ENCODE results near the gene GALR2. TPM values are rescaled to one million over a fixed set of nuclear protein-coding genes. Genes with fewer than 3 reads are reported as not detected.

GALR2 gene
- total RNA-seq, 2 donors from 2014 or later: 0.19 to 0.49 TPM

GRCh38 chr17:76032780-76033108 lies 41.8 kb upstream of the GALR2 start:
- no peak overlapping the region for H3K9ac ChIP-seq (ENCODE audit: low read depth in 2 of 2, low read length in 2 of 2)
- no peak for DNase-seq
- intact Hi-C loops (cut with DNase I): no loop called here

GRCh38 chr17:76033139-76033538 lies 41.4 kb upstream of the GALR2 start:
- Histone ChIP-seq H3K4me1 (peaks cover 9% of the 10 kb centered on the region), H3K27ac (no peak overlapping the region), H3K9me3 (no peaks in the 10 kb centered on the region), H3K27me3 (no peaks in the 10 kb centered on the region), H3K36me3 (no peaks in the 10 kb centered on the region), H3K9ac (ENCODE audit: low read depth in 2 of 2, low read length in 2 of 2) (no peak overlapping the region), H3K4me3 (no peak overlapping the region)
- no peak for DNase-seq
- TF ChIP-seq CTCF (IDR thresholded peaks at IDR 0.05): no peak
- intact Hi-C loops (cut with DNase I): no loop called here

More at GRCh38 chr17:76032780-76033108, 41.8 kb upstream of the GALR2 start:
- H3K27ac ChIP-seq: no peak overlapping the region
- H3K27me3 ChIP-seq: no peaks in the 10 kb centered on the region
- TF ChIP-seq CTCF (IDR thresholded peaks at IDR 0.05): no peak
- no peak overlapping the region for H3K4me3 ChIP-seq
- H3K4me1 ChIP-seq: peaks cover 9% of the 10 kb centered on the region
- H3K36me3 ChIP-seq: no peaks in the 10 kb centered on the region
- H3K9me3 ChIP-seq: no peaks in the 10 kb centered on the region

- peaks cover 2% of the 10 kb centered on the region for H3K4me1 ChIP-seq
- no peak overlapping the region for H3K27ac ChIP-seq
- no peaks in the 10 kb centered on the region for H3K9me3 ChIP-seq
- H3K36me3 ChIP-seq: no peaks in the 10 kb centered on the region
- H3K9ac ChIP-seq (ENCODE audit: low read depth in 2 of 2, low read length in 2 of 2): no peak overlapping the region
- no peaks in the 10 kb centered on the region for H3K27me3 ChIP-seq
- TF ChIP-seq CTCF (IDR thresholded peaks at IDR 0.05): no peak
- no peak overlapping the region for H3K4me3 ChIP-seq
- no peak for DNase-seq
- intact Hi-C loops (cut with DNase I): no loop called here
These were observed 39.9 kb upstream of the GALR2 start for GRCh38 chr17:76034428-76035350.

DNA sequence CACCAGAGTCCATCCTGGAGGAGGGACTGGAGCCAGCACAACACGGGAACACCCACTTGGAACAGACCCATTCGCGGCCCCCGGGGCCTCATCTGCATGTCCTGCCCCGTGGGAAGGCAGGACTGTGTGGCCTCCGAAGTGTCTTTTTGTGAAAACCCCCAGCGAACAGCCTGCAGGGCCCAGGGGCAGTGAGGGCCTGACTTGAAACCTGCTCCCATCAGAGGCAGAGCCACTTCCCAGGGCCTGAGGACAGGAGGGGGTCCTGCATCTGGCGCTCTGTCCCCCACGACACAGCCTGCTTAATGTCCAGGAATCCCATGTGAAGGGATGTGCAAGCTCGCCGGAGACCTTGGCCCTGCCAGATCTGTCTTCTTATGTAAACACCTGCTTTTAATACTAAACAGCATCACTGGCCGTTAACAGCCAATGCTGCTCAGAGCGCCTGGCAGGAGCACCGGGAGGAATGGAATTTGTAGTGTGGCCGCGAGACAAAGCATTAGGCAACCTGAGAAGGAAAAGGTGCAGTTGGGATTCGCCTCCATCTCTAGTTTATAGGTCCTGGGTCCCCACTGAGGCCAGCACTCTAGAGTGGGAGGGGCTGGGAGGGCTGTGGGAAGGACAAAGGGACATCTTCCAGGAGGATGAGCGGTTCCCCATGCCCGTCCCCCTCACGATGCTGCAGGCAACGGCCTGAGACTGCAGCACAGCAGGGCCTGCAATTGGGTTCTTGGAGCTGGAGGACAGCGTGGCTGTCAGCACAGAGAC lies 37.9 kb upstream of the GALR2 start:
- H3K9ac ChIP-seq (ENCODE audit: low read depth in 2 of 2, low read length in 2 of 2): no peak overlapping the region
- no peaks in the 10 kb centered on the region for H3K4me1 ChIP-seq
- peak overlapping the region; percentile 25 for H3K27ac ChIP-seq
- H3K4me3 ChIP-seq: no peak overlapping the region
- H3K36me3 ChIP-seq: peaks cover 5% of the 10 kb centered on the region
- H3K9me3 ChIP-seq: no peaks in the 10 kb centered on the region
- intact Hi-C loops (cut with DNase I): no loop called here
- DNase-seq: no peak
- TF ChIP-seq CTCF (IDR thresholded peaks at IDR 0.05): no peak
- no peaks in the 10 kb centered on the region for H3K27me3 ChIP-seq

GRCh38 chr17:76038050-76038449 lies 36.5 kb upstream of the GALR2 start:
- Histone ChIP-seq H3K36me3 (peaks cover 9% of the 10 kb centered on the region), H3K4me3 (no peak overlapping the region), H3K9me3 (no peaks in the 10 kb centered on the region), H3K27ac (peak overlapping the region; percentile 25), H3K4me1 (no peaks in the 10 kb centered on the region), H3K27me3 (no peaks in the 10 kb centered on the region), H3K9ac (ENCODE audit: low read depth in 2 of 2, low read length in 2 of 2) (no peak overlapping the region)
- intact Hi-C loops (cut with DNase I): no loop called here
- TF ChIP-seq CTCF (IDR thresholded peaks at IDR 0.05): no peak
- DNase-seq: no peak

Measured in colonic mucosa (tissue), 4 donors.